Right lobe of liver (tissue), 4 donors: ENCODE data around the gene ITPR2.

Source experiments
- CTCF ChIP-seq, 4 donors: fragments of 200-600 bp in 3 of 4; fragments of 450-650 bp in 1 of 4; IDR thresholded peaks; one replicate each; pipeline versions ENCODE4 v1.5.1 to v1.8.0; 2016 to 2022; ENCODE audit warnings: antibody characterized with exemption in 4 of 4, mild to moderate bottlenecking in 2 of 4
- POLR2A ChIP-seq: fragments of 450-650 bp; IDR thresholded peaks from one replicate; pipeline ENCODE4 v1.6.1; 2017; ENCODE audit warnings: antibody characterized with exemption, mild to moderate bottlenecking
- donor health status: DM: no; HTN: no; CAD: no.
- donor health status: DM: no; HTN: no; CAD: no.
- donor health status: DM: no; HTN: yes; CAD: no.

GRCh38 chr12:26878661-26879119, 45.7 kb upstream of the ITPR2 start:
- no peak for TF ChIP-seq POLR2A
- no peak for TF ChIP-seq CTCF (IDR thresholded peaks at IDR 0.05)
